ENCODE measurements around the gene AHRR. TPM values are rescaled to one million over a fixed set of nuclear protein-coding genes. Genes with fewer than 3 reads are reported as not detected.

AHRR gene
- total RNA-seq, 4 donors from 2014 or later, result 1.3 to 8.8 (median 1.5) TPM

DNA sequence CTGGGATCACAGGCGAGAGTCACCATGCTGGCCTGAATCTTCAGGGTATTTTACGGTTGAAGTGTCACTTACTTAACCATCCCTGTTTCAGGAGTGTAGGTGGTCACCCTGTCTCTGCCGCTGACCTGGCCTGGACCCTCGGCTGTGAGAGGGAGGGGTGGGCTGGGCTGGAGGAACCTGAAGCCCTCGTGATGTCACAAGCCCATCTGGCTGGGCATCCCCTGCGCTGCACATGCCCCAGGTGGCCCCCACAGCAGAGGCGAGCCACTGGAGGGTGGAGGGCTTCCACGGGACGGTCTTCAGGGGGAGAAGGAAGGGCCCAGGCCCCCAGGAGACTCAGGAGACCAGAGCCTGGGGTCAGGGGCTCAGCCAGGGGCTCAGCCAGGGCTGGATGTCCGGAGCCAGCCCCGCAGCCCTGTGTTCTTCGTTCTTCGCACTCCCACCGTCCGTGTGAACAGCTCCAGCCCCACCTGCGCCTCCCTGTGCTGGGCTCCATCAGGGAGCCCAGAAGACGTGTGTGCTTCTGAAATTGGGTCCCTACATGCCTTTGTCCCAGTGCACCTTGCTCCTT is 7.6 kb upstream of the AHRR start:
- no peak overlapping the region for H3K27ac ChIP-seq
- in situ Hi-C loops (cut with MboI; ENCODE audit: low pct_ligation_motif_present in 1 of 4, low pct_unique_long_range_greater_than_20kb in 1 of 4, low sequenced_read_pairs in 3 of 4) (no loop called here), intact Hi-C loops (cut with DNase I; ENCODE audit: low total_unique reads) (no loop called here)
- no peak overlapping the region for H3K4me3 ChIP-seq
- TF ChIP-seq POLR2A (IDR thresholded peaks at IDR 0.05), result no peak
- no peak for TF ChIP-seq POLR2AphosphoS5 (IDR thresholded peaks at IDR 0.05)
- TF ChIP-seq, protein P1, sequence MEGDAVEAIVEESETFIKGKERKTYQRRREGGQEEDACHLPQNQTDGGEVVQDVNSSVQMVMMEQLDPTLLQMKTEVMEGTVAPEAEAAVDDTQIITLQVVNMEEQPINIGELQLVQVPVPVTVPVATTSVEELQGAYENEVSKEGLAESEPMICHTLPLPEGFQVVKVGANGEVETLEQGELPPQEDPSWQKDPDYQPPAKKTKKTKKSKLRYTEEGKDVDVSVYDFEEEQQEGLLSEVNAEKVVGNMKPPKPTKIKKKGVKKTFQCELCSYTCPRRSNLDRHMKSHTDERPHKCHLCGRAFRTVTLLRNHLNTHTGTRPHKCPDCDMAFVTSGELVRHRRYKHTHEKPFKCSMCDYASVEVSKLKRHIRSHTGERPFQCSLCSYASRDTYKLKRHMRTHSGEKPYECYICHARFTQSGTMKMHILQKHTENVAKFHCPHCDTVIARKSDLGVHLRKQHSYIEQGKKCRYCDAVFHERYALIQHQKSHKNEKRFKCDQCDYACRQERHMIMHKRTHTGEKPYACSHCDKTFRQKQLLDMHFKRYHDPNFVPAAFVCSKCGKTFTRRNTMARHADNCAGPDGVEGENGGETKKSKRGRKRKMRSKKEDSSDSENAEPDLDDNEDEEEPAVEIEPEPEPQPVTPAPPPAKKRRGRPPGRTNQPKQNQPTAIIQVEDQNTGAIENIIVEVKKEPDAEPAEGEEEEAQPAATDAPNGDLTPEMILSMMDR (IDR thresholded peaks at IDR 0.05), result no peak
- no peak for TF ChIP-seq EP300 (IDR thresholded peaks at IDR 0.05; ENCODE audit: low read depth)
- no peak for DNase-seq
- peaks cover 6% of the 10 kb centered on the region for H3K27me3 ChIP-seq
- no peaks in the 10 kb centered on the region for H3K4me1 ChIP-seq
- no peaks in the 10 kb centered on the region for H3K9me3 ChIP-seq
- H3K36me3 ChIP-seq, result peaks cover 0 to 13% (median 5%) of the 10 kb centered on the region in 4 donors
- 80% methylated on average over 14 of the region's 17 CpGs; no CpG with 5 or more reads in 1 of the 2 donors for WGBS, 2 donors (ENCODE audit: low coverage in 1 of 2)

DNA sequence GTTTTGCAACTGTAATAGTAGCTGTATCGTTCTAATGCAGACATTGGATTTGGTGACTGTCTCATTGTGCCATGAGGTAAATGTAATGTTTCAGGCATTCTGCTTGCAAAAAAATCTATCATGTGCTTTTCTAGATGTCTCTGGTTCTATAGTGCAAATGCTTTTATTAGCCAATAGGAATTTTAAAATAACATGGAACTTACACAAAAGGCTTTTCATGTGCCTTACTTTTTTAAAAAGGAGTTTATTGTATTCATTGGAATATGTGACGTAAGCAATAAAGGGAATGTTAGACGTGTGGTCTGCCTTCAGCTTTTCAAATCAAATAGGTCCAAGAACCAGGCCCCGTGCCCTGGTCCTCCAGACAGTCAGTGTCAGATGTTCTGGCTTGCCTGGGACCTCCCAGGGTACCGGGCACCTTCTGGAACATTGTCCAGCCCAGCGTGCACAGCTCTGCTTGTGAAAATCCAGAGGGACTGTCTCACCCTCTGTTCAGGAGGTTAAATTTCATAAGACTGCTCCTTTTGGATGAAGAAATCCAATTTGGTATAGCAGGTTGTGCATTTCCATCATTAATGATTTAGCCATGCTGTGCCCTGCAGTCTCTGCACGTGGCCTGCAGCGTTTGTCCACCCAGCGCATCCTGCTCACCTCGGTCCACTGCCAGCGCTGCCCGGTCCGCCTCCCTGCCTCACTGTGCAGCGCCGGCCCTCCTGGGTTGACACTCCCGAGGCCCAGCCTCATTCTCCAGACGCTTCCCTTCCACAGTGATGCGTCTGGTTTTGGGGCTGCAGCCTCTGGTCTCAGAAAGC is 6.6 kb upstream of the AHRR start:
- DNase-seq, result no peak
- H3K27me3 ChIP-seq, result peaks cover 16% of the 10 kb centered on the region
- H3K4me3 ChIP-seq, result no peak overlapping the region
- TF ChIP-seq POLR2AphosphoS5 (IDR thresholded peaks at IDR 0.05) (no peak), EP300 (IDR thresholded peaks at IDR 0.05; ENCODE audit: low read depth) (no peak), POLR2A (IDR thresholded peaks at IDR 0.05) (no peak)
- TF ChIP-seq, protein P1 (IDR thresholded peaks at IDR 0.05), result no peak
- 83 to 89% methylated on average over 15 to 18 of the region's 18 CpGs for WGBS, 2 donors (ENCODE audit: low coverage in 1 of 2)
- no peak overlapping the region for H3K27ac ChIP-seq
- no peaks in the 10 kb centered on the region for H3K4me1 ChIP-seq
- H3K9me3 ChIP-seq, result no peaks in the 10 kb centered on the region
- intact Hi-C loops (cut with DNase I; ENCODE audit: low total_unique reads) (no loop called here), in situ Hi-C loops (cut with MboI; ENCODE audit: low pct_ligation_motif_present in 1 of 4, low pct_unique_long_range_greater_than_20kb in 1 of 4, low sequenced_read_pairs in 3 of 4) (no loop called here)
- peaks cover 0 to 13% (median 5%) of the 10 kb centered on the region in 4 donors for H3K36me3 ChIP-seq

DNA sequence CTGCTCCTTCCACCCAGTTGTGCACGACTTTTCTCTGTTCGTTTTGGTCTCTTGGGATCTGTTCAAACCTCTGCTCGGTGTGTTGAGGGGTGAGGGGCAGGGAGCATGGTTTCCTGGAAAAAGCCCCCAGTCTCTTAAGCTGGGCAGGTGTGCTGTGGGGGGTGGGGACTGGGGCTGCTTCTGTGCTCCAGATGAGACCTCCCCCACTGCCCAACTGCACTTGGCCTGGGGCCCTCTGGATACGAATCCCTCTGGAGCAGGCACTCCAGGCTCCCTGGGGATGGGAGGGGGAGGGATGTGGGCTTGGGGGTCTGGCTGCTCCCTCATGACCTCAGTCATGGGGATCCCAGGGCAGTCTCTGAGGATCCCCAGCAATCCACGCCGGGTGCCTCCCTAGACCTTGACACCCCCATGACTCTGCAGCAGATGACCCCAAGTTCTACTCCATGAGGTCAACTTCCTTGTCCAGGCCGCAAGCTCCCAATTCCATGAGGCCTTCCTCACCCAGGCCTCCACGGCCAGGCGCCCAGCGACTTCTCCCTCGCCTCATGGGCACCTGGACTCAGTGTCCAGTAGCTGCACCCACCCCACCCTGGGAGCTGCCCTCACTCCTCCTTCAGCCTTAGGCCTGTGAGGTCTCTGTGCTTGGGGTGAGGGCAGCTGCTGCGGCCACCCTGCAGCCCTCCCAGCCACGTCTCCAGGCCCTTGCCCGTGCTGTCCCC is 5.9 kb upstream of the AHRR start:
- H3K9me3 ChIP-seq, result no peaks in the 10 kb centered on the region
- peaks cover 24% of the 10 kb centered on the region for H3K27me3 ChIP-seq
- WGBS, 2 donors (ENCODE audit: low coverage in 1 of 2), result 50 to 79% methylated on average over 2 to 14 of the region's 14 CpGs
- peaks cover 1 to 4% (median 2%) of the 10 kb centered on the region in 4 donors for H3K4me1 ChIP-seq
- intact Hi-C loops (cut with DNase I; ENCODE audit: low total_unique reads), result no loop called here
- TF ChIP-seq POLR2AphosphoS5 (IDR thresholded peaks at IDR 0.05) (no peak), POLR2A (IDR thresholded peaks at IDR 0.05) (no peak), EP300 (IDR thresholded peaks at IDR 0.05; ENCODE audit: low read depth) (no peak)
- TF ChIP-seq, protein P1 (IDR thresholded peaks at IDR 0.05), result no peak
- H3K4me3 ChIP-seq, result no peak overlapping the region
- no peak for DNase-seq
- in situ Hi-C loops (cut with MboI; ENCODE audit: low pct_ligation_motif_present in 1 of 4, low pct_unique_long_range_greater_than_20kb in 1 of 4, low sequenced_read_pairs in 3 of 4), result no loop called here
- no peak overlapping the region for H3K27ac ChIP-seq
- H3K36me3 ChIP-seq, result peaks cover 0 to 13% (median 5%) of the 10 kb centered on the region in 4 donors

Data from transverse colon (tissue), 4 donors.